GM23338 (cell line): ENCODE data around the gene MPC2. TPM values are rescaled to one million over a fixed set of nuclear protein-coding genes. Genes with fewer than 3 reads are reported as not detected.

ENCODE experiments used
- ATAC-seq: fragments of 200-7000 bp; cut with Tn5 transposase; 3 replicates; pipeline ENCODE4 v1.9.1; 2020
- DNase-seq: peaks from one replicate; pipeline ENCODE4 v3.0.0-alpha.2; 2015; ENCODE audit warnings: low spot score
- H2AFZ ChIP-seq: fragments of 200-600 bp; sonication (generic); 2 replicates; pipeline ENCODE4 v1.8.0; 2016; ENCODE audit warnings: antibody characterized with exemption, mild to moderate bottlenecking, moderate library complexity
- H3F3A ChIP-seq: fragments of 200-600 bp; sonication (generic); replicated peaks from 2 replicates; pipeline ENCODE4 v1.8.0; 2017; ENCODE audit warnings: antibody characterized with exemption, mixed run types, low read depth
- H3K27ac ChIP-seq: fragments of 200-600 bp; sonication (generic); 2 replicates; pipeline ENCODE4 v1.6.1; 2016; ENCODE audit warnings: low read depth
- H3K27me3 ChIP-seq: fragments of 200-600 bp; sonication (generic); 2 replicates; pipeline ENCODE4 v1.8.0; 2016; ENCODE audit warnings: mild to moderate bottlenecking, mixed run types, moderate library complexity; ENCODE audit not compliant: insufficient read depth
- H3K36me3 ChIP-seq: fragments of 200-600 bp; sonication (generic); 2 replicates; pipeline ENCODE4 v1.8.0; 2016; ENCODE audit warnings: mild to moderate bottlenecking; ENCODE audit not compliant: insufficient read depth
- H3K4me1 ChIP-seq: fragments of 200-600 bp; sonication (generic); 2 replicates; pipeline ENCODE4 v1.8.0; 2016; ENCODE audit warnings: mild to moderate bottlenecking, moderate library complexity; ENCODE audit not compliant: insufficient read depth
- H3K4me2 ChIP-seq: fragments of 200-600 bp; sonication (generic); 2 replicates; pipeline ENCODE4 v1.7.1; 2017; ENCODE audit warnings: mixed run types
- H3K4me3 ChIP-seq: fragments of 200-600 bp; sonication (generic); 2 replicates; pipeline ENCODE4 v1.6.1; 2016; ENCODE audit warnings: mixed run types
- H3K79me2 ChIP-seq: fragments of 200-600 bp; sonication (generic); replicated peaks from 2 replicates; pipeline ENCODE4 v1.8.0; 2017; ENCODE audit warnings: mild to moderate bottlenecking; ENCODE audit not compliant: insufficient read depth
- H3K9me2 ChIP-seq: fragments of 200-600 bp; sonication (generic); 2 replicates; pipeline ENCODE4 v1.8.0; 2017; ENCODE audit not compliant: insufficient read depth
- H4K20me1 ChIP-seq: fragments of 200-600 bp; sonication (generic); replicated peaks from 2 replicates; pipeline ENCODE4 v1.8.0; 2017; ENCODE audit warnings: mild to moderate bottlenecking; ENCODE audit not compliant: insufficient read depth
- H3K27ac Mint-ChIP-seq: 2 replicates; pipeline ENCODE4 v1.8.0; 2020; ENCODE audit warnings: inconsistent platforms, mild to moderate bottlenecking, moderate library complexity, mixed read lengths
- H3K27me3 Mint-ChIP-seq: 3 replicates; pipeline ENCODE4 v1.8.0; 2022; ENCODE audit warnings: low read depth, mild to moderate bottlenecking, moderate library complexity, mixed read lengths, inconsistent platforms; ENCODE audit not compliant: insufficient read depth, poor library complexity
- H3K36me3 Mint-ChIP-seq: 3 replicates; pipeline ENCODE4 v1.8.0; 2021; ENCODE audit warnings: low read depth, mild to moderate bottlenecking, inconsistent platforms, moderate library complexity, mixed read lengths
- H3K4me1 Mint-ChIP-seq: 3 replicates; pipeline ENCODE4 v1.8.0; 2020; ENCODE audit warnings: mild to moderate bottlenecking, inconsistent platforms, mixed read lengths
- H3K4me3 Mint-ChIP-seq: 3 replicates; pipeline ENCODE4 v1.8.0; 2021; ENCODE audit warnings: moderate library complexity, mild to moderate bottlenecking, inconsistent platforms, mixed read lengths
- H3K9me3 Mint-ChIP-seq: 3 replicates; pipeline ENCODE4 v1.8.0; 2020; ENCODE audit warnings: moderate library complexity, mild to moderate bottlenecking, inconsistent platforms, mixed read lengths
- CREB1 ChIP-seq: fragments of 250-450 bp; sonication (Bioruptor Pico); IDR thresholded peaks from 2 replicates; pipeline ENCODE4 v1.5.0; 2020; ENCODE audit warnings: low read depth, mild to moderate bottlenecking, moderate library complexity
- EZH2phosphoT487 ChIP-seq: fragments of 200-600 bp; sonication (generic); IDR thresholded peaks from one replicate; pipeline ENCODE4 v1.8.1; 2018; ENCODE audit warnings: antibody characterized with exemption; ENCODE audit not compliant: unreplicated experiment
- JUNB ChIP-seq: IDR thresholded peaks from one replicate; pipeline ENCODE4 v1.6.1; 2016; ENCODE audit warnings: antibody characterized with exemption; ENCODE audit not compliant: unreplicated experiment
- NANOG ChIP-seq: IDR thresholded peaks from 2 replicates; pipeline ENCODE4 v1.6.1; 2016; ENCODE audit warnings: antibody characterized with exemption, borderline replicate concordance
- POLR2AphosphoS5 ChIP-seq: IDR thresholded peaks from 2 replicates; pipeline ENCODE4 v1.6.1; 2016; ENCODE audit warnings: antibody characterized with exemption, low read depth
- REST ChIP-seq: IDR thresholded peaks from one replicate; pipeline ENCODE4 v1.6.1; 2018; ENCODE audit warnings: antibody characterized with exemption; ENCODE audit not compliant: unreplicated experiment
- ZNF114 ChIP-seq: fragments of 250-450 bp; sonication (Bioruptor Pico); IDR thresholded peaks from 2 replicates; pipeline ENCODE4 v1.5.0; 2020; ENCODE audit warnings: mild to moderate bottlenecking, moderate library complexity
- ZNF331 ChIP-seq: fragments of 250-450 bp; sonication (Bioruptor Pico); IDR thresholded peaks from 2 replicates; pipeline ENCODE4 v1.5.0; 2020; ENCODE audit warnings: low read depth, mild to moderate bottlenecking, moderate library complexity
- polyA plus RNA-seq: library from polyadenylated mRNA; unstranded; fragments of >200 nt; fragmentation: Nextera tagmentation; extraction: Ambion mirVana; gene quantifications from 2 replicates; pipeline ENCODE4 v1.2.1, GENCODE V29; 2016
- total RNA-seq: library from RNA; depleted of rRNA; stranded (reverse); fragments of >200 nt; shearing (Covaris generic); gene quantifications from 2 replicates; pipeline ENCODE4 v1.2.3, GENCODE V29; 2014
- TF ChIP-seq, protein P1 (sequence below): fragments of 250-450 bp; sonication (Bioruptor Pico); IDR thresholded peaks from 2 replicates; pipeline ENCODE4 v1.5.0; 2020; ENCODE audit warnings: mild to moderate bottlenecking, moderate library complexity
- TF ChIP-seq, protein P2 (sequence below): IDR thresholded peaks from 2 replicates; pipeline ENCODE4 v1.6.1; 2016; ENCODE audit warnings: antibody characterized with exemption

MPC2 gene
- total and polyA plus RNA-seq, 2 experiments from 2014 or later: 21.6 to 76.9 TPM

DNA sequence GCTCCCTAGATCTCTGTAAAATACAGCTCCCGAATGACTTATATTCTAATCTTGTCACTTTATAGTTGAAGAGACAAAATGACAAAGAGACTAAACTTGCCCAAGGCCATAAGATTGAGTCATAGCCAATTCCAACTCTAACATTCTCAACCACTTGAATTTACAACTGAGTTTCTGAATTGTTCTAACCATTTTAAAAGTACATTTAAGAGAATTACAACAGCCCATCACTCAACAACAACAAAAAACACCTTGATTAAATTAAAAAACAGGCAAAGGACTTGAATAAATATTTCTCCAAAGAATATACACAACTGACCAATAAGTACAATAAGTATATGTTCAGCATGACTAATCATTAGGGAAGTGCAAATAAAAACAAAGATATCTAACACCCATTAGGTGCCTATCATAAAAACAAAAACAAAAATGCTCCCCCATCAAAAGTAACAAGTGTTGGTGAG is 14.2 kb downstream of the MPC2 start:
- Mint-ChIP-seq H3K4me3 (no peak overlapping the region), H3K27ac (no peak overlapping the region), H3K27me3 (no peaks in the 10 kb centered on the region), H3K9me3 (no peaks in the 10 kb centered on the region), H3K36me3 (no peaks in the 10 kb centered on the region), H3K4me1 (peaks cover 8% of the 10 kb centered on the region; the same call in 2 of the 3 replicates)
- no peaks in the 10 kb centered on the region for H3F3A ChIP-seq
- no peak overlapping the region for H3K27ac ChIP-seq
- peaks cover 6% of the 10 kb centered on the region for H3K79me2 ChIP-seq
- TF ChIP-seq REST (no peak), POLR2AphosphoS5 (no peak), ZNF331 (no peak), NANOG (no peak), CREB1 (CRISPR knock-in tag) (no peak), ZNF114 (CRISPR knock-in tag) (no peak), EZH2phosphoT487 (no peak), JUNB (no peak)
- TF ChIP-seq, protein P1, sequence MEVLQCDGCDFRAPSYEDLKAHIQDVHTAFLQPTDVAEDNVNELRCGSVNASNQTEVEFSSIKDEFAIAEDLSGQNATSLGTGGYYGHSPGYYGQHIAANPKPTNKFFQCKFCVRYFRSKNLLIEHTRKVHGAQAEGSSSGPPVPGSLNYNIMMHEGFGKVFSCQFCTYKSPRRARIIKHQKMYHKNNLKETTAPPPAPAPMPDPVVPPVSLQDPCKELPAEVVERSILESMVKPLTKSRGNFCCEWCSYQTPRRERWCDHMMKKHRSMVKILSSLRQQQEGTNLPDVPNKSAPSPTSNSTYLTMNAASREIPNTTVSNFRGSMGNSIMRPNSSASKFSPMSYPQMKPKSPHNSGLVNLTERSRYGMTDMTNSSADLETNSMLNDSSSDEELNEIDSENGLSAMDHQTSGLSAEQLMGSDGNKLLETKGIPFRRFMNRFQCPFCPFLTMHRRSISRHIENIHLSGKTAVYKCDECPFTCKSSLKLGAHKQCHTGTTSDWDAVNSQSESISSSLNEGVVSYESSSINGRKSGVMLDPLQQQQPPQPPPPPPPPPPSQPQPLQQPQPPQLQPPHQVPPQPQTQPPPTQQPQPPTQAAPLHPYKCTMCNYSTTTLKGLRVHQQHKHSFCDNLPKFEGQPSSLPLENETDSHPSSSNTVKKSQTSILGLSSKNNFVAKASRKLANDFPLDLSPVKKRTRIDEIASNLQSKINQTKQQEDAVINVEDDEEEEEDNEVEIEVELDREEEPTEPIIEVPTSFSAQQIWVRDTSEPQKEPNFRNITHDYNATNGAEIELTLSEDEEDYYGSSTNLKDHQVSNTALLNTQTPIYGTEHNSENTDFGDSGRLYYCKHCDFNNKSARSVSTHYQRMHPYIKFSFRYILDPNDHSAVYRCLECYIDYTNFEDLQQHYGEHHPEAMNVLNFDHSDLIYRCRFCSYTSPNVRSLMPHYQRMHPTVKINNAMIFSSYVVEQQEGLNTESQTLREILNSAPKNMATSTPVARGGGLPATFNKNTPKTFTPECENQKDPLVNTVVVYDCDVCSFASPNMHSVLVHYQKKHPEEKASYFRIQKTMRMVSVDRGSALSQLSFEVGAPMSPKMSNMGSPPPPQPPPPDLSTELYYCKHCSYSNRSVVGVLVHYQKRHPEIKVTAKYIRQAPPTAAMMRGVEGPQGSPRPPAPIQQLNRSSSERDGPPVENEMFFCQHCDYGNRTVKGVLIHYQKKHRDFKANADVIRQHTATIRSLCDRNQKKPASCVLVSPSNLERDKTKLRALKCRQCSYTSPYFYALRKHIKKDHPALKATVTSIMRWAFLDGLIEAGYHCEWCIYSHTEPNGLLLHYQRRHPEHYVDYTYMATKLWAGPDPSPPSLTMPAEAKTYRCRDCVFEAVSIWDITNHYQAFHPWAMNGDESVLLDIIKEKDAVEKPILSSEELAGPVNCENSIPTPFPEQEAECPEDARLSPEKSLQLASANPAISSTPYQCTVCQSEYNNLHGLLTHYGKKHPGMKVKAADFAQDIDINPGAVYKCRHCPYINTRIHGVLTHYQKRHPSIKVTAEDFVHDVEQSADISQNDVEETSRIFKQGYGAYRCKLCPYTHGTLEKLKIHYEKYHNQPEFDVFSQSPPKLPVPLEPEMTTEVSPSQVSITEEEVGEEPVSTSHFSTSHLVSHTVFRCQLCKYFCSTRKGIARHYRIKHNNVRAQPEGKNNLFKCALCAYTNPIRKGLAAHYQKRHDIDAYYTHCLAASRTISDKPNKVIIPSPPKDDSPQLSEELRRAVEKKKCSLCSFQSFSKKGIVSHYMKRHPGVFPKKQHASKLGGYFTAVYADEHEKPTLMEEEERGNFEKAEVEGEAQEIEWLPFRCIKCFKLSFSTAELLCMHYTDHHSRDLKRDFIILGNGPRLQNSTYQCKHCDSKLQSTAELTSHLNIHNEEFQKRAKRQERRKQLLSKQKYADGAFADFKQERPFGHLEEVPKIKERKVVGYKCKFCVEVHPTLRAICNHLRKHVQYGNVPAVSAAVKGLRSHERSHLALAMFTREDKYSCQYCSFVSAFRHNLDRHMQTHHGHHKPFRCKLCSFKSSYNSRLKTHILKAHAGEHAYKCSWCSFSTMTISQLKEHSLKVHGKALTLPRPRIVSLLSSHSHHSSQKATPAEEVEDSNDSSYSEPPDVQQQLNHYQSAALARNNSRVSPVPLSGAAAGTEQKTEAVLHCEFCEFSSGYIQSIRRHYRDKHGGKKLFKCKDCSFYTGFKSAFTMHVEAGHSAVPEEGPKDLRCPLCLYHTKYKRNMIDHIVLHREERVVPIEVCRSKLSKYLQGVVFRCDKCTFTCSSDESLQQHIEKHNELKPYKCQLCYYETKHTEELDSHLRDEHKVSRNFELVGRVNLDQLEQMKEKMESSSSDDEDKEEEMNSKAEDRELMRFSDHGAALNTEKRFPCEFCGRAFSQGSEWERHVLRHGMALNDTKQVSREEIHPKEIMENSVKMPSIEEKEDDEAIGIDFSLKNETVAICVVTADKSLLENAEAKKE (CRISPR knock-in tag): no peak
- TF ChIP-seq, protein P2, sequence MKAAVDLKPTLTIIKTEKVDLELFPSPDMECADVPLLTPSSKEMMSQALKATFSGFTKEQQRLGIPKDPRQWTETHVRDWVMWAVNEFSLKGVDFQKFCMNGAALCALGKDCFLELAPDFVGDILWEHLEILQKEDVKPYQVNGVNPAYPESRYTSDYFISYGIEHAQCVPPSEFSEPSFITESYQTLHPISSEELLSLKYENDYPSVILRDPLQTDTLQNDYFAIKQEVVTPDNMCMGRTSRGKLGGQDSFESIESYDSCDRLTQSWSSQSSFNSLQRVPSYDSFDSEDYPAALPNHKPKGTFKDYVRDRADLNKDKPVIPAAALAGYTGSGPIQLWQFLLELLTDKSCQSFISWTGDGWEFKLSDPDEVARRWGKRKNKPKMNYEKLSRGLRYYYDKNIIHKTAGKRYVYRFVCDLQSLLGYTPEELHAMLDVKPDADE: no peak
- ATAC-seq: no peak
- H3K9me2 ChIP-seq: no peaks in the 10 kb centered on the region
- no peak overlapping the region for H2AFZ ChIP-seq
- H3K4me3 ChIP-seq: no peak overlapping the region
- DNase-seq: no peak
- no peaks in the 10 kb centered on the region for H4K20me1 ChIP-seq
- peaks cover 18% of the 10 kb centered on the region for H3K4me1 ChIP-seq
- H3K4me2 ChIP-seq: no peak overlapping the region
- no peaks in the 10 kb centered on the region for H3K27me3 ChIP-seq
- no peaks in the 10 kb centered on the region for H3K36me3 ChIP-seq
